Left ventricle myocardium inferior (tissue), 1 donor: ENCODE results near the gene WDR12. TPM values are rescaled to one million over a fixed set of nuclear protein-coding genes. Genes with fewer than 3 reads are reported as not detected.
A peak's percentile ranks its signal among the peaks of the same experiment; 100 is the strongest.
"Not testable (repeated sequence)": the region's sequence is repeated elsewhere in the genome, so short reads cannot be mapped to it uniquely, and the experiment has no call there.

ENCODE experiments used
- DNase-seq: peaks from one replicate; pipeline ENCODE4 v3.0.0-alpha.2; 2020
- H3K27ac ChIP-seq: fragments of 200-600 bp; replicated peaks from 2 replicates; pipeline ENCODE4 v1.8.0; 2021
- H3K27me3 ChIP-seq: fragments of 200-600 bp; 2 replicates; pipeline ENCODE4 v1.8.0; 2021; ENCODE audit warnings: low read depth
- H3K36me3 ChIP-seq: fragments of 200-600 bp; 2 replicates; pipeline ENCODE4 v1.8.0; 2021
- H3K4me1 ChIP-seq: fragments of 200-600 bp; 2 replicates; pipeline ENCODE4 v1.8.0; 2021
- H3K4me3 ChIP-seq: fragments of 200-600 bp; 2 replicates; pipeline ENCODE4 v1.8.0; 2021; ENCODE audit warnings: mild to moderate bottlenecking, moderate library complexity
- H3K9me3 ChIP-seq: fragments of 200-600 bp; replicated peaks from 2 replicates; pipeline ENCODE4 v1.8.0; 2021
- intact Hi-C: fragments of 100-400 bp; cut with micrococcal nuclease; formaldehyde crosslinking; loops from one replicate; pipeline ENCODE4 v1.11.0; 2022
- total RNA-seq: library from RNA; stranded (reverse); fragmentation: NEBNext Ultra II Directional; extraction: Animal tissue kit (Norgen Biotek cat#: 25700); gene quantifications from one replicate; pipeline ENCODE4 v1.2.1, GENCODE V29; 2021
- TF ChIP-seq, protein P1 (sequence below): fragments of 200-600 bp; IDR thresholded peaks from 2 replicates; pipeline ENCODE4 v1.8.0; 2021; ENCODE audit warnings: antibody characterized with exemption, mild to moderate bottlenecking, borderline replicate concordance
- donor health status: DM: no; HTN: yes; CAD: no; lungs with severe emphysema.

Gene WDR12
- total RNA-seq, 1 donor from 2014 or later: 62.4 TPM

DNA sequence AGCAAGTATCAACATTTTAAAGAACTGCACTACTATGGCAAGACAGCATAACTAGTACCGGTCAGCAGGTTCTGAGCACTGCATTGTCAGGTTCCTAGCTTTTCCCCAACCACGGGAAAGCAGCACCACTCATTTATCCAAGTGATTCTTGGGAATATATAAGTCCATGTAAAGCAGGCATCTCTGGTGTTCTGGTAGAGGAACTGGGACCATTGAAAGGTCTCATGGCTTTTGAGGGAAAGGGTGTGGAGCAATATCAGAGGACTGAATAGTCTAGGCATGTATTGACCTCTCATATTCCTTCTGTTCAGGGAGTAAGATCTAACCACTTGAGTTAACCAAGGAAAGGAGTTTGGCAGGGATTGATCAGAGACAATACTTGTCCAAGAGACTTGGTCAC is 33.8 kb downstream of the WDR12 start:
- peaks cover 23% of the 10 kb centered on the region for H3K36me3 ChIP-seq
- intact Hi-C loops: no loop called here
- TF ChIP-seq, protein P1, sequence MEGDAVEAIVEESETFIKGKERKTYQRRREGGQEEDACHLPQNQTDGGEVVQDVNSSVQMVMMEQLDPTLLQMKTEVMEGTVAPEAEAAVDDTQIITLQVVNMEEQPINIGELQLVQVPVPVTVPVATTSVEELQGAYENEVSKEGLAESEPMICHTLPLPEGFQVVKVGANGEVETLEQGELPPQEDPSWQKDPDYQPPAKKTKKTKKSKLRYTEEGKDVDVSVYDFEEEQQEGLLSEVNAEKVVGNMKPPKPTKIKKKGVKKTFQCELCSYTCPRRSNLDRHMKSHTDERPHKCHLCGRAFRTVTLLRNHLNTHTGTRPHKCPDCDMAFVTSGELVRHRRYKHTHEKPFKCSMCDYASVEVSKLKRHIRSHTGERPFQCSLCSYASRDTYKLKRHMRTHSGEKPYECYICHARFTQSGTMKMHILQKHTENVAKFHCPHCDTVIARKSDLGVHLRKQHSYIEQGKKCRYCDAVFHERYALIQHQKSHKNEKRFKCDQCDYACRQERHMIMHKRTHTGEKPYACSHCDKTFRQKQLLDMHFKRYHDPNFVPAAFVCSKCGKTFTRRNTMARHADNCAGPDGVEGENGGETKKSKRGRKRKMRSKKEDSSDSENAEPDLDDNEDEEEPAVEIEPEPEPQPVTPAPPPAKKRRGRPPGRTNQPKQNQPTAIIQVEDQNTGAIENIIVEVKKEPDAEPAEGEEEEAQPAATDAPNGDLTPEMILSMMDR: no peak
- no peak overlapping the region for H3K4me3 ChIP-seq
- no peaks in the 10 kb centered on the region for H3K4me1 ChIP-seq
- no peaks in the 10 kb centered on the region for H3K9me3 ChIP-seq
- no peak overlapping the region for H3K27ac ChIP-seq
- H3K27me3 ChIP-seq: no peaks in the 10 kb centered on the region
- no peak for DNase-seq

DNA sequence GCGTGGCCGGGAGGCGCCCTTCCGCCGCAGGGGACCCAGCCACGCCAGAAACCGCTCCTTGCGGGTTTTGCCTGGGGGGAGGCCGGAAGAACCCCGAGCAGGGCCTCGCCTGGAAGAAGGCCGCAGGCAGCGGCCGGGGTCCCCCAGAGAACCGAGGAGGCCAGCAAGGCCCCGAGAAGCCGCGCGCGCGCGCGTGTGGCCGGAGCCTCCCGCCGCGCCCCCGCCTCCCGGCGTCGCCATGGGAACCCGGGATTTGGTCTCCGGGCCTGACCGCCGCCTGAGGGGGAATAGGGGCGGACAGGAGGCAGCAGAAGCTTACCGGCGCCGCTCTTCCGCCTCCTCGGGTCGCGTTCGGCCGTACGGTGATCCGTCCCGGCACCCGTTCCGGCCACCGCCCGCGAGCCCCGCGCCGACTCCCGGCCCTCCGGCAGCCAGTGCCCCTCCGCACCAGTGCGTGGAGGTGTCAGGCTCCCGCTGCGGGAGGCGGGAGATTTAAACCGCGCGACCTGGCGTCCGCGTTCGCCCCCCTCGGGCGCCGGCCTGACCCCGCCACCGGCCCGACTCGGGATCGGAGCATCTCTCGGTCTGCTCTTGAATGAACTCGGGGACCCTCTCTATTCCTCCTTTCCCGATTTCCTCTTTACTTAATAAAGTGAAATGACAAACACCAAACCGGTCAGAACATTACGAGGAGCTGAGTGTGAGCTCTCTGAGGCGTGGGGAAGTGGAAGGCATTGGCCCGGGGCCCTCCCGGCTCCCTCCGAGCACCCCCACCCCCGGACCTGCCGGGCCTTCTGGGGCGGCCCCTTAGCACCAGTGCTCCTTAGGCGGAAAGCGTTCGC is 40.0 kb downstream of the WDR12 start, which contains the start of gene ICA1L:
TSS of gene ICA1L (minus strand) at position 467 of the 842 bp plus-strand sequence. CDS start 42,757 bp downstream, outside the sequence.
- TF ChIP-seq, protein P1: no peak
- Histone ChIP-seq H3K27me3 (no peaks in the 10 kb centered on the region), H3K4me3 (peak within 1 kb of the TSS; percentile 94), H3K36me3 (no peaks in the 10 kb centered on the region), H3K9me3 (no peaks in the 10 kb centered on the region), H3K27ac (peak within 1 kb of the TSS; percentile 79), H3K4me1 (peaks cover 25% of the 10 kb centered on the region)
- intact Hi-C loops: no loop called here
- DNase-seq: peak; percentile 70

GRCh38 chr2:202870431-202871299 is 40.8 kb downstream of the WDR12 start:
- peaks cover 25% of the 10 kb centered on the region for H3K4me1 ChIP-seq
- peak overlapping the region; percentile 79 for H3K27ac ChIP-seq
- peak overlapping the region; percentile 94 for H3K4me3 ChIP-seq
- no peaks in the 10 kb centered on the region for H3K9me3 ChIP-seq
- H3K27me3 ChIP-seq: no peaks in the 10 kb centered on the region
- intact Hi-C loops: no loop called here
- no peaks in the 10 kb centered on the region for H3K36me3 ChIP-seq
- DNase-seq: peak; percentile 51
- TF ChIP-seq, protein P1: peak; percentile 48

- Histone ChIP-seq H3K9me3 (peaks cover 4% of the 10 kb centered on the region), H3K27me3 (no peaks in the 10 kb centered on the region), H3K4me3 (no peak overlapping the region), H3K27ac (no peak overlapping the region), H3K4me1 (no peaks in the 10 kb centered on the region), H3K36me3 (no peaks in the 10 kb centered on the region)
- TF ChIP-seq, protein P1: no peak
- DNase-seq: no peak
- intact Hi-C loops: no loop called here
These were observed 49.5 kb downstream of the WDR12 start for GRCh38 chr2:202861987-202862386.

- peaks cover 3% of the 10 kb centered on the region for H3K9me3 ChIP-seq
- no peaks in the 10 kb centered on the region for H3K27me3 ChIP-seq
- TF ChIP-seq, protein P1: no peak
- intact Hi-C loops: no loop called here
- H3K36me3 ChIP-seq: no peaks in the 10 kb centered on the region
- H3K27ac ChIP-seq: no peak overlapping the region
- no peak for DNase-seq
- no peaks in the 10 kb centered on the region for H3K4me1 ChIP-seq
- H3K4me3 ChIP-seq: no peak overlapping the region
These were observed 52.9 kb downstream of the WDR12 start for GRCh38 chr2:202858601-202859000.

DNA sequence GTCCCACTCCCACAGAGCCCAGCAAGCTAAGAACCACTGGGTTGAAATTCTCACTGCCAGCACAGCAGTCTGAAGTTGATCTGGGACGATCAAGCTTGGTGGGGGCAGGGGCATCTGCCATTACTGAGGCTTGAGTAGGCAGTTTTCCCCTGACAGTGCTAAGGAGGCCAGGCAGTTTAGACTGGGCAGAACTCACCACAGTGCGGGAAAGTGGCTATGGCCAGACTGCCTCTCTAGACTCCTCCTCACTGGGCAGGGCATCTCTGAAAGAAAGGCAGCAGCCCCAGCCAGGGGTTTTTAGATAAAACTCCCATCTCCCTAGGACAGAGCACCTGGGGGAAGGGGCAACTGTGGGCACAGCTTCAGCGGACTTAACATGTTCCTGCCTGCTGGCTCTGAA is 62.1 kb downstream of the WDR12 start:
- H3K9me3 ChIP-seq, intact Hi-C loops, H3K4me3 ChIP-seq, H3K27me3 ChIP-seq, H3K4me1 ChIP-seq, H3K27ac ChIP-seq, DNase-seq, H3K36me3 ChIP-seq: not testable (repeated sequence)
